SIG-M5 treated with dmso at 0.1 percent for 504 hours (cell line): ENCODE results near the gene NCKIPSD.
"Not testable (repeated sequence)": the region's sequence is repeated elsewhere in the genome, so short reads cannot be mapped to it uniquely, and the experiment has no call there.

Experiments
- DNase-seq: peaks from one replicate; lab custom pipeline; 2025; ENCODE audit not compliant: unreplicated experiment; lab: John Stamatoyannopoulos, UW

The NCKIPSD gene

DNA sequence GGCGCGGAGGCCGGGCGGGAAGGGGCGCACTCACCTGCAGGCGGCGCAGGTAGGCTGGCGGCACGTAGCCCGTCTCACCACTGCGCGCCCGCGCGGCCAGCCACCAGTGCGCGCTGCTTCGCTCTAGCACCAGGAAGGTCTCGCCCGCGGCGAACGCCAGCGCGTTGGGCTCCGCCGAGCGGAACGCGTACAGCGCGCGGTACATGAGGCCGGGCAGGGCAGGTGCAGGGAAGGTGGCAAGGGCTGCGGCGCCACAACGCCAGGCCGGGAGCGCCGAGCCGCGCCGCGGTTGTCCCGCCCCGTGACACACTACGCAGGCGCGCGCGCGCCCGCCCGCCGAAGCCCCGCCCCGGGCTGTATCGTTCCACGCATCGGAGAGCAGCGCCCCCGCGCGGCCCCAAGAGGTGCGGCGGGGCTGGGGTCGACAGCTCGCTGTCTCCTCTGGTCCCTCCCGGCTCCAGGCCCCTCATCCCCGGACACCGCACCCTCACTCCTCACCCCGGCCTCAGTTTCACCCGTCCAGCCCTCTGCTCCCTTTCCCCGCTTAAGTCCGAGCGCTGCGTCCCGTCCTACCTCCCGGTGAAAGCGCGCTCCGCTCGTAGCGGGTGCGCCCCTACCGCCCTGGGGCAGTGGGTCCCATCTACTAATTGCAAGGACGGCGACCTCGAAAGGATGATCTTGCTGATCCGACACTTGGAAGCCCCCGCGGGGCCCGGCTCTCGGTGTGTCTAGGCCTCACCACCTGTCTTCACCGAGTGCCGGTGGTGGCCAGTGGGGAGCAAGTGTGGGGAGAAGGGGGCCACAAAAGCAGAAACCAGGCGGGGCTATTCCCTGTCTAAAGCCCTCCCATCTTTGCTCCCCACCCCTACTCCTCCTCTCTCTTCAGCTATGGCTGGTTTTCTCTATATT, at the start of gene NCKIPSD:
TSS of gene NCKIPSD (minus strand) at position 313 of the 909 bp plus-strand sequence. CDS start at position 205, 108 bp downstream.
- DNase-seq: peak; percentile 79

DNA sequence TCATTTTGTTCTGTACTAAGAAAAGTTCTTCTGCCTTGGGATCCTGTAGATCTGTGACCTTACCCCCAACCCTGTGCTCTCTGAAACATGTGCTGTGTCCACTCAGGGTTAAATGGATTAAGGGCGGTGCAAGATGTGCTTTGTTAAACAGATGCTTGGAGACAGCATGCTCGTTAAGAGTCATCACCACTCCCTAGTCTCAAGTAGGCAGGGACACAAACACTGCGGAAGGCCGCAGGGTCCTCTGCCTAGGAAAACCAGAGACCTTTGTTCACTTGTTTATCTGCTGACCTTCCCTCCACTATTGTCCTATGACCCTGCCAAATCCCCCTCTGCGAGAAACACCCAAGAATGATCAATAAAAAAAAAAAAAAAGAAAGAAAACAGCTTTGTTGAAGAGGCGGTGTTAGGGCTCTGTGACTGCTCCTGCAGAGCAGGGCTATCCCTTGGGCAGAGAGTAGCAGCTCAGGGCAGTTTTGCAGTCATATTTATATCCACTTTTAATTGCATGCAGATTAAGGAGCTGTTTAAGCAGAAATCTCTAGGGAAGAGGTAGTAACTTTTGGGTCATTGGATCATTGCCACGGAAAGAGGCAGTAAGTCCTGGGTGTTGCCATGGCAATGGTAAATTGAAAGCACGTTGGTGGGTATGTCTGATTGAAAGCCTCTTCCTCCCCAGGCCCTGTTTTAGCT, 49.5 kb upstream of the NCKIPSD start:
- not testable (repeated sequence) for DNase-seq

DNA sequence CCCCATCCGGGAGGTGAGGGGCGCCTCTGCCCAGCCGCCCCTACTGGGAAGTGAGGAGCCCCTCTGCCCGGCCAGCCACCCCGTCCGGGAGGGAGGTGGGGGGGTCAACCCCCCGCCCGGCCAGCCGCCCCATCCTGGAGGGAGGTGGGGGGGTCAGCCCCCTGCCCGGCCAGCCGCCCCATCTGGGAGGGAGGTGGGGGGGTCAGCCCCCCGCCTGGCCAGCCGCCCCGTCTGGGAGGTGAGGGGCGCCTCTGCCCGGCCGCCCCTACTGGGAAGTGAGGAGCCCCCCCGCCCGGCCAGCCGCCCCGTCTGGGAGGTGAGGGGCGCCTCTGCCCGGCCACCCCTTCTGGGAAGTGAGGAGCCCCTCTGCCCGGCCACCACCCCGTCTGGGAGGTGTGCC, 48.8 kb upstream of the NCKIPSD start:
- DNase-seq: not testable (repeated sequence)

DNA sequence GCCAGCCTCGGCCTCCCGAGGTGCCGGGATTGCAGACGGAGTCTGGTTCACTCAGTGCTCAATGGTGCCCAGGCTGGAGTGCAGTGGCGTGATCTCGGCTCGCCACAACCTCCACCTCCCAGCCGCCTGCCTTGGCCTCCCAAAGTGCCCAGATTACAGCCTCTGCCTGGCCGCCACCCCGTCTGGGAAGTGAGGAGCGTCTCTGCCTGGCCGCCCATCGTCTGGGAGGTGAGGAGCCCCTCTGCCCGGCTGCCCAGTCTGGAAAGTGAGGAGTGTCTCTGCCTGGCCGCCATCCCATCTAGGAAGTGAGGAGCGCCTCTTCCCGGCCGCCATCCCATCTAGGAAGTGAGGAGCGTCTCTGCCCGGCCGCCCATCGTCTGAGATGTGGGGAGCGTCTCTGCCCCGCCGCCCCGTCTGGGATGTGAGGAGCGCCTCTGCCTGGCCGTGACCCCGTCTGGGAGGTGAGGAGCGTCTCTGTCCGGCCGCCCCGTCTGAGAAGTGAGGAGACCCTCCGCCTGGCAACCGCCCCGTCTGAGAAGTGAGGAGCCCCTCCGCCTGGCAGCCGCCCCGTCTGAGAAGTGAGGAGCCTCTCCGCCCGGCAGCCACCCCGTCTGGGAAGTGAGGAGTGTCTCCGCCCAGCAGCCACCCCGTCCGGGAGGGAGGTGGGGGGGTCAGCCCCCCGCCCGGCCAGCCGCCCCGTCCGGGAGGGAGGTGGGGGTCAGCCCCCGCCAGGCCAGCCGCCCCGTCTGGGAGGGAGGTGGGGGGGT, 48.2 kb upstream of the NCKIPSD start:
- DNase-seq: not testable (repeated sequence)

DNA sequence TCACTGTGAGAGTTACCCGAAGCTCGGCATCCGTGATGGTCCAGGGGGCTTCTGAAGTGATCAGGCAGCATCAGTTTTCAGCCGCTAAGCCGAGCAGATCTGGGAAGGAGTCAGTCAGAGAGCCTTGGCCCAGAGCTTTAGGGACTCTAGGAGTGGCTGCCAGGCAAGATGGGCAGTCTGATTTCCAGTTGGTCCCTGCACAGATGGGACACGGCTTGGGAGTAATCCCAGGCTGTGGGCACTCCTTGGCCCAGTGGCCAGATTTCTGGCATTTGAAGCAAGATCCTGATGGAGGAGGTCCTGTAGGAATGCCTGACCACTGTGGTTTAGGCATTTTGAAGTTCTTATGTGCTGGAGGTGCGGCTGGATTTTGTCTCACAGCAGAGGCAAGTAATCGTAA, 41.8 kb upstream of the NCKIPSD start:
- no peak for DNase-seq

DNA sequence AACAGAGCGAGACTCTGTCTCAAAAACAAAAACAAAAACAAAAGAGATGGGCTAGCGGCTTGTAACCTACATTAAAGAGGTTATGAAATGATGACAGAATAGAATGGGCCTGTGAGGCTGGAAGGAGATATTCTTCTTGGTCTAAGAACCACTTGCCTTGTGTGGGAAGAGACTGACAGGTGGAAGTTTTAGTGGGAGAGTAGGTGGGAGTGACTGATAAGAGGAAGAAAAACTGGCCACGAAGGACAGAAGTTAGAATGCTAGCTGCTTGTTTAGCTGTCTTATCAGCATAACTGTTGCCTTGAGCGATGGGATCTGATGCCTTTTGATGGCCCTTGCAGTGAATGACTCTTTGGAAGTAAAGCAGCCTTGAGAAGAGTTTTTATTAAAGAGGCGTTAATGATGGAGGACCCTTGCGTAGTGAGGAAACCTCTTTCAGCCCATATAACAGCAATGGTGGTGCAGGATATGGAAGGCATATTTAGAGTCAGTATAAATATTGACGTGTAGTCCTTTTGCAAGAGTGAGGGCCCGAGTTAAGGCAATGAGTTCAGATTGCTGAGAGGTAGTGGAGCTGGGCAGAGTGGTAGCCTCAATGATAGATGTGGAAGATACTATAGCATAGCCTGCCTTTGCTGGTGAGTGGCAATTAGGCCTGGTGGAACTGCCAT, 39.6 kb upstream of the NCKIPSD start:
- not testable (repeated sequence) for DNase-seq

DNA sequence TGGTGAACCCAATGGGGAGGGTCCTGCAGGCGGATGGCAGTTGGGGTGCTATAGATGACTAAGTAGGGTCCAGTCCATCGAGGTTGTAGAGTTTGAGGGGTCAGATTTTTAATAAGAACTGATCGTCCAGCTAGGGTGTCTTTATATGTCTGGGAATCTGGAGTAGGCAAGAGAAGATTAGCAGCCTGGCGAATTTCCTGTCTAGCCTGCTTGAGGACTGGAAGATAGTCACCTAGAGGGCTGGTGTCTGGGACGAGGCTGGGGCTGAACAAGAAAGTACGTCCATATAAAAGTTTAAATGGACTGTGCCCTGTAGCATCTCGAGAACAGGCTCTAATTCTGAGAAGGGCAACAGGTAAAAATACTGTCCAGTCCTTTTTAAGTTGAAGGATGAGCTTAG, 38.0 kb upstream of the NCKIPSD start:
- DNase-seq: no peak

DNA sequence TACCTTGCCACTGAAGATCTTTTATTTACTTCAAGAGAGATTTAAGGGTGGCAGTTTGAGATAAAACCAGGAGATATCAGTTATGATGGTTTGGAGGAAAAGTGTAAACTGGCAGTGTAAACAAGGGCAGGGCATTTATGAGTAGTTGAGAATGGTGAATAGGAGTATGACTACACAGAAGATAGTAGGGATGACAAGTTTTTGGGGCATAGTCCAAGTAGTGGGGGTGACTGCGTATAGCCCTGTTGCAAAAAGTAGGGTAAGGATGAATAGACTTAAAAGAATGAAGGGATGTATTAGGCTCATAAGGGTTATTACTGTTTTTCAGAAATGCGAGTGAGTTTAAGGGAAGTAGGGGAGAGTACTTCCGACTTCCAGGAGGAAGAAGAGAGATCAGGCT, 37.6 kb upstream of the NCKIPSD start:
- not testable (repeated sequence) for DNase-seq

DNA sequence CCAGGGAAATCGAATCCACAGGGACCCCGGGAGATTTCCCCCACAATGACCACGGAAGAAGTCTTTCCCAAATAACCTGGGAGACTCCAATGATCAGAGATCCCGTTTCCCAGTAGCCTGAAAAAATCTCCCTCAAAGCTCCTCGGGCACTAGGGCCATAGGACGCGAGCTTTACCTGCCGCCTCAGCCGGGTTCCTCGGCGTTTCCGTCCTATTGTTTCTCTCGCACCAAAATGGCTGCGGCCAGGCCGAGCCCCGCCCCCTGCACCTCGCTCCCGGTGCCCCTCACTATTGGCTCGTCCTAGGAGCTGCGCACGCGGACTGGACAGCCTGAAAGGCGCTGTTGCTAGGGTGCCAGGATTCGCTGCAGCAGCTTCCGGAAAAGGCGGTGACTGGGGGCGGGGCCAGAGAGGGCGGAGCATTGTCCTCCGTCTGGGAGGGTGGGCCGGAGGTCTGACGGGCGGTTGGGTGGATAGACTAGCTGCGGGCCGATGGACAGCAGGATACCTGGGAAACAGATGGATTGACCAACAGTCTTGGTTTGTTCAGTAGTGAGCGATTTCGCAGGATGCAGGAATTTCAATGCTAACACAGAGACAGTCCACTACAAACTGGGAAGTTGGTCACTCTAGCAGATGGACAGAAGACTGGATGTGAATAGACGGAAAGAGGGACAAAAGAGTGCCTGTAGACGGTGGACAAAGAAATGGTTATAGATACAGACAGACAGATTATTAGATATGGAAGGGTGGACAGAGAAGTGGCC, 31.4 kb upstream of the NCKIPSD start, which contains the start of gene IP6K2:
TSS of gene IP6K2 (minus strand) at position 240 of the 765 bp plus-strand sequence. CDS start 21,930 bp downstream, outside the sequence.
- DNase-seq: peak; percentile 98

DNA sequence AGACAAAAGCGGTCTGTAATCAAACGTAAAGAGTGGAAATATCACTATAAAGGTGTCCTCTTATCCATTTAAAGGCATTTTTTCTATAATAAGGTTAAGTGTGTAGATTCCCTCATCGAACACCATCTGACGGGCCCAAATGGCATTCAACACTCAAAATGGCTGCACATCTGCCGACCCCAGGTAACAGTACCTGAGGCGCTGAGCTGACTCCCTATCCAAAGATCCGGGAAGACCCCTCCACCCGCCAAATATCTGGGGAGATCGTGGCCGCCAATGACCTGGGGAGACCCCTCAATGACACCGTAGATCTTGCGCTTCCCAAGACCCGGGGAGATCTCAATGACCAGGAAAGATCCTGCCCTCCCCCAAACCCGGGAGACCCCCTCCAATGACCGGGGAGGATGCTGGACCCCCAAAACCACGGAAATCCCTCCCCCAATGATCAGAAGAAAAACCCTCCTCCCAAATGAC, 30.8 kb upstream of the NCKIPSD start:
- no peak for DNase-seq

DNA sequence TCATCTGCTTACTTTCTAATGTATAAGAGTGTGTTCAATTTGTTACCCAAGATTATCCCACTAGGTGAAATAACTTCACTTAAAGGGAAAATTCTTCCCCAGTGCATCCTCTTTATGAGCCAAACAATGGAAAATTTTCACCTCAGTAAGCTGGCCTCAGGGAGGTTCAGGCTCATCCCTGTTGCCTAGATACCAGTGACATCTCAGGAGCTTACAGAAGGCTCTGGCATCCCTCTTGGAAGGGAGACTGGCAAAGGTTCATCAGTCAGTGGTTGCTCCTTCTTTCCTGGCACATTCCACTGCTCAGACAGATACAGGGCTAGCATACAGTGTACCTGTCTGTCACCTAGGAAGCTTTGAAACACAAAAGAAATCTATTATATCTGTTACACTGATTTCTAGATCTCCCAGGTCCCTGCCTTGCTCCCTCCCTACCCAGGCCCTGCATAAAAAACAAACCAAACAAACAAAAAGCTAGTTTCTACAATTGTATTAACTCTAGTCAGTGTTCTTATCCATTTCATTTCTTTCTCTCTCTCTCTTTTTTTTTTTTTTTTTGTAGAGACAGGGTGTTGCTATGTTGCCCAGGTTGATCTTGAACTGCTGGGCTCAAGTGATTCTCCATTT, 29.6 kb upstream of the NCKIPSD start:
- DNase-seq: no peak

DNA sequence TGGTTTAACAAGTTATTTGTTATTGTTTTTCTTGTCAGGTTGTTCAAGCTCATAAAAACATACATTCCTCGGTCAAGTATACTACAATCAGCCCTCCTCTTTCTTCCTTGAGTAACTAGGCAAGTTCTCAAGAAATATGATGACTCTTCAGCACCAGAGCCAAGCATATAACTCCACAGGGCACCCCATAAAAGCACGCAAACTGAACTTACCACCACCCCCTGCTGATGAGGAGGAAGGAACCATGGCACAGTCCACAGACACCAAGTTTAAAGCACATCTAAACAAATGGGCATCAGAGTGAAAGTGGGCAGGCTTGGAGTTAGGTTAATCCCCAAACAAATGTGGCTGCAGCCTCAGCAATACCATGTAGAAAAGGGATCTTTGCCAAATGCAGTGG, 26.0 kb upstream of the NCKIPSD start:
- DNase-seq: no peak

DNA sequence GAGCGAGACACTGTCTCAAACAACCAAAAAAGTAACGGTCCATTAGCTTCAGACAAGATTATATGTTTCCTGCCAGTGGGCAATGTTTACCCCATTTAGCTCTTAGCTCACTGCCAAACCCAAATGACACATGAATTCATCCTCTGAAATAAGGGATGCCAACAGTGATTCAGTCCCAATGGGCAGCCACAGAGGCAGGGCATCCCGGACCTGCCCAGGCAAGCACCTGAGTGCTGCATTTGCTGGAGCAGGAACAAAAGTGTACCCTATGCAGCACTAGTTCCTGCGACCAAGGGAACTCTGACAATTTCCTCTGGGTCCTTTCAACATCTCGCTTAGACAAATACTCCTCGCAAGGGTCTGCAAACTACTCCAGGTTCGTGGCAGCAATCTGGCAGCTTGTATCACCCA, 23.3 kb upstream of the NCKIPSD start:
- DNase-seq: no peak

DNA sequence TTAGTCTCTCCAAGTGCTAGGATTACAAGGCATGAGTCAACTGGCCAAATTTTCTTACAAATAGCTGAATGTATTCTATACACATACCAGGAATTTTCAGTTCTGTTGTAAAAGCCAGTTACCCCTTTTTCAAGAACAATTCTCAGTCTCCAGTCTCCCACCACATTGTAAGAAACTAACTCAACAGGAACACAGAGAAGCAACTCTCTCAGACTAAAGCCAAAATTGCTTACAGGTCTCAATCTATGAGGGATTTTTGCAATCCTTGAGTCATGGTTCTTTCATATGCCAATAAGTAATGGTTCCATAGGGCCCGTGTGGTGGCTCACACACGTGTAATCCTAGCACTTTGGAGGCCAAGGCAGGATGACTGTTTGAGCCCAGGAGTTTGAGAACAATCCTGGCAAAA, 22.8 kb upstream of the NCKIPSD start:
- DNase-seq: no peak

DNA sequence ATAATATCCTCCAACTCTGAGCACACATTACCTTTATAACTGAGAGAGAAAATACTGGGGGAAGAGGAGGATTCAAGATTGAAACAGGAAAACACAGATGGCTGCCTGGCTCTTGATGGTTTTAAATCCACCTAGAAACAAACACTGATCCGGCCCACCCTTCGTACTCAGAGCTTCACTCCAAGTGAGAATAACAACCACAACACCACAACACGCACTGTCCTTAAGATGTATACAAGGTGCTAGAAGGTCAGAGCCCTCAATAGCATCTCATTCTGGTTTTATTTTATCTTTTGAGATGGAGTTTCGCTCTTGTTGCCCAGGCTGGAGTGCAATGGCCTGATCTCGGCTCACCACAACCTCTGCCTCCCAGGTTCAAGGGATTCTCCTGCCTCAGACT, 21.4 kb upstream of the NCKIPSD start:
- DNase-seq: no peak

DNA sequence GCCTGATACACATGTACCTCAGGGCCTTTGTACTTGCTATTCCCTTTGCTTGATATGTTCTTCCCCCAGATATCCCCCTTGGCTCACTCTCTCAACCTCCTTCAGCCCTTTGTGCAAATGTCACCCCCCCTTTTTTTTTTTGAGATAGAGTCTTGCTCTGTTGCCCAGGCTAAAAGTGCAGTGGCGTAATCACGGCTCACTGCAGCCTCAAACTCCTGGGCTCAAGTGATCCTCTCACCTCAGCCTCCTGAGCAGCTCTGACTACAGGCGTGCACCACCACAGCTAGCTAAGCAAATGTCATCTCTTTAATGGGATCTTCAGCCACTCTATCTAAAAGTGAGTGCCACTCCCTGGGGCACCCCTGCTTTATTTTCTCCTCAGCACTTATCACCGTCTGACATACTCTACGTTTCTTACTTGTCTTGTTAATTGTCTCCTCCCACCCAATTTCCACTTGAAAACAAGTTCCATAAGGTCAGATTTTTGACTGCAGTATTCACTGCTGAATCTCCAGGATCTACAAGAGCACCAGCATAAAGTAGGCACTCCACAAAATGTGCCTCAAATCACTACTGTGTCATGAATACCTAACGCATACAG, 16.7 kb upstream of the NCKIPSD start:
- no peak for DNase-seq

DNA sequence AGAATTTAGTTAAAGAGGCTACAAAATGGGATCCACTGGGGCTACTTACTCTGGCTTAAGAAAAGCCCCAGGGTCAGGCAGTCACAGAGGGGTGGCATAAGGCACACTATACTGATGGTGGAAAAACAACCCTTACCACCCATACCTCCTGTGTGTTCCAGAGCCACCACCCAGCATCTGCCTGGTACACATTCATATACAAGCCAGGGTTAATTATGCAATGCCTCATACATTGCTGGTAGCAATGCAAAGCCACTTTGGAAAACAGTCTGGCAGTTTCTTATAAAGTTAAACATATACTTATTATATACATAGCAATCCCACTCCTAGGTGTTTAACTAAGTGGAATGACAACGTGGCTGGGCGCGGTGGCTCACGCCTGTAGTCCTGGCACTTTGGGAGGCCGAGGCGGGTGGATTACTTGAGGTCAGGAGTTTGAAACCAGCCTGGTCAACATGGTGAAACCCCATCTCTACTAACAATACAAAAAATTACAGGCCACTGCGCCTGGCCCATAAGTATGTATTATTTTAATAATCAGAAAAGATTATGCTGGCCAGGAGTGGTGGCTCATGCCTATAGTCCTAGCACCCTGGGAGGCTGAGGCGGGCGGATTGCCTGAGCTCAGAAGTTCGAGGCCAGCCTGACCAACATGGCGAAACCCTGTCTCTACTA, 15.2 kb upstream of the NCKIPSD start:
- no peak for DNase-seq

DNA sequence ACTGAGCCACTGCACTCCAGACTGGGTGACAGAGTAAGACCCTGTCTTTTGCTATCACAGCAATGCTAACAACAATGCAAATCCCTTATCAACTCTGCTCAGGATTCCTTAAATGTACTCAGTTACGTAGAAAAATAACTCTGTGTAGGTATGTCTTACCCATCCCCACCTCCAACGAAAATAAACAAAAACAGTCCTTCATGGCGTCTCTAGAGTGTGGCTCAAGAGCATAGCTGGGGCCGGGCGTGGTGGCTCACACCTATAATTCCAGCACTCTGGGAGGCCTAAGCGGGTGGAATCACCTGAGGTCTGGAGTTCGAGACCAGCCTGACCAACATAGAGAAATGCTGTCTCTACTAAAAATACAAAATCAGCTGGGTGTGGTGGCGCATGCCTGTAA, 13.2 kb upstream of the NCKIPSD start:
- no peak for DNase-seq
